Caco-2 (cell line): ENCODE data around the gene SASH3. TPM values are rescaled to one million over a fixed set of nuclear protein-coding genes. Genes with fewer than 3 reads are reported as not detected.

Experiments
- BruUV-seq: library from RNA; stranded (reverse); fragments of 400-500 nt; replicated peaks from 2 replicates; lab custom pipeline; 2021; lab: Mats Ljungman, UMichigan
- CTCF ChIA-PET: fragments of 300-600 bp; sonication (Branson Sonifier 250); formaldehyde crosslinking; loops from one replicate; lab custom pipeline; 2022; ENCODE audit warnings: antibody characterized with exemption; lab: Charles Lee
- POLR2A ChIA-PET: fragments of 300-600 bp; sonication (Branson Sonifier 250); formaldehyde crosslinking; loops from one replicate; lab custom pipeline; 2022; ENCODE audit warnings: antibody characterized with exemption; lab: Charles Lee
- DNase-seq, 2 experiments: peaks; one replicate each; pipeline versions ENCODE4 v3.0.0 to v3.0.0-alpha.2; 2020 to 2022
- H3K27me3 ChIP-seq: replicated peaks from 2 replicates; pipeline ENCODE4 v1.6.0; 2011; ENCODE audit warnings: low read length; ENCODE audit not compliant: control insufficient read depth, insufficient read depth
- H3K36me3 ChIP-seq: 2 replicates; pipeline ENCODE4 v1.5.1; 2011; ENCODE audit warnings: low read length; ENCODE audit not compliant: control insufficient read depth, insufficient read depth
- H3K4me1 ChIP-seq: fragments of 250-450 bp; sonication (Bioruptor Pico); 2 replicates; pipeline ENCODE4 v1.5.1; 2020; ENCODE audit warnings: mild to moderate bottlenecking
- H3K4me3 ChIP-seq: 2 replicates; pipeline ENCODE4 v1.5.1; 2011; ENCODE audit warnings: low read depth, mild to moderate bottlenecking, control low read depth, low read length
- H3K9me3 ChIP-seq: fragments of 250-450 bp; sonication (Bioruptor Pico); 2 replicates; pipeline ENCODE4 v1.5.1; 2020; ENCODE audit warnings: mild to moderate bottlenecking, moderate library complexity
- H3K27ac Mint-ChIP-seq: one replicate; pipeline ENCODE4 v1.8.0; 2022; ENCODE audit warnings: mixed read lengths; ENCODE audit not compliant: unreplicated experiment
- H3K27me3 Mint-ChIP-seq: one replicate; pipeline ENCODE4 v1.8.0; 2022; ENCODE audit warnings: mixed read lengths; ENCODE audit not compliant: insufficient read depth, unreplicated experiment
- H3K36me3 Mint-ChIP-seq: one replicate; pipeline ENCODE4 v1.8.0; 2022; ENCODE audit warnings: mild to moderate bottlenecking, mixed read lengths; ENCODE audit not compliant: insufficient read depth, unreplicated experiment
- H3K4me1 Mint-ChIP-seq: one replicate; pipeline ENCODE4 v1.8.0; 2022; ENCODE audit warnings: low read depth, mixed read lengths; ENCODE audit not compliant: unreplicated experiment
- H3K4me3 Mint-ChIP-seq: one replicate; pipeline ENCODE4 v1.8.0; 2022; ENCODE audit warnings: mild to moderate bottlenecking, moderate library complexity, mixed read lengths; ENCODE audit not compliant: unreplicated experiment
- H3K9me3 Mint-ChIP-seq: one replicate; pipeline ENCODE4 v1.8.0; 2022; ENCODE audit warnings: mixed read lengths; ENCODE audit not compliant: unreplicated experiment
- intact Hi-C: fragments of 100-400 bp; cut with micrococcal nuclease; formaldehyde crosslinking; loops from one replicate; pipeline ENCODE4 v1.10.0; 2022; ENCODE audit not compliant: unreplicated experiment
- total RNA-seq: library from RNA; stranded (reverse); gene quantifications from 2 replicates; pipeline ENCODE4 v1.2.3, GENCODE V29; 2022
- TF ChIP-seq, protein P1 (sequence below), 2 experiments: fragments of 200-600 bp in 1 of 2; IDR thresholded peaks; 1 replicate in 1 of 2; 2 replicates in 1 of 2; pipeline versions ENCODE4 v1.5.1 to v1.8.0; 2011 to 2022; ENCODE audit warnings: antibody characterized with exemption in 1 of 2, control low read depth in 1 of 2, inconsistent platforms in 1 of 2, low read depth in 1 of 2, low read length in 1 of 2, mild to moderate bottlenecking in 1 of 2, moderate library complexity in 1 of 2; ENCODE audit not compliant: insufficient read depth in 1 of 2, severe bottlenecking in 1 of 2, unreplicated experiment in 1 of 2

SASH3 gene
- total RNA-seq, 1 experiment from 2014 or later = not detected

- intact Hi-C loops = loop anchor here (2.0 to 10.0 kb wide), 2 partner anchors 188 to 214 kb away; no protein-coding TSS in a partner anchor
- no peak overlapping the region for H3K27ac Mint-ChIP-seq
Observed at GRCh38 chrX:129823115-129823514, 43.4 kb downstream of the SASH3 start.

GRCh38 chrX:129823522-129823921 is 43.8 kb downstream of the SASH3 start:
- Mint-ChIP-seq H3K27me3 (no peaks in the 10 kb centered on the region), H3K27ac (no peak overlapping the region), H3K36me3 (peaks cover 25% of the 10 kb centered on the region), H3K4me3 (no peak overlapping the region), H3K9me3 (no peaks in the 10 kb centered on the region), H3K4me1 (peaks cover 6% of the 10 kb centered on the region)
- Histone ChIP-seq H3K4me1 (no peaks in the 10 kb centered on the region), H3K27me3 (no peaks in the 10 kb centered on the region), H3K4me3 (no peak overlapping the region), H3K9me3 (no peaks in the 10 kb centered on the region), H3K36me3 (no peaks in the 10 kb centered on the region; the same call in 1 of the 2 replicates)
- no TSS peak for BruUV-seq
- CTCF ChIA-PET = no interaction called here
- TF ChIP-seq, protein P1, sequence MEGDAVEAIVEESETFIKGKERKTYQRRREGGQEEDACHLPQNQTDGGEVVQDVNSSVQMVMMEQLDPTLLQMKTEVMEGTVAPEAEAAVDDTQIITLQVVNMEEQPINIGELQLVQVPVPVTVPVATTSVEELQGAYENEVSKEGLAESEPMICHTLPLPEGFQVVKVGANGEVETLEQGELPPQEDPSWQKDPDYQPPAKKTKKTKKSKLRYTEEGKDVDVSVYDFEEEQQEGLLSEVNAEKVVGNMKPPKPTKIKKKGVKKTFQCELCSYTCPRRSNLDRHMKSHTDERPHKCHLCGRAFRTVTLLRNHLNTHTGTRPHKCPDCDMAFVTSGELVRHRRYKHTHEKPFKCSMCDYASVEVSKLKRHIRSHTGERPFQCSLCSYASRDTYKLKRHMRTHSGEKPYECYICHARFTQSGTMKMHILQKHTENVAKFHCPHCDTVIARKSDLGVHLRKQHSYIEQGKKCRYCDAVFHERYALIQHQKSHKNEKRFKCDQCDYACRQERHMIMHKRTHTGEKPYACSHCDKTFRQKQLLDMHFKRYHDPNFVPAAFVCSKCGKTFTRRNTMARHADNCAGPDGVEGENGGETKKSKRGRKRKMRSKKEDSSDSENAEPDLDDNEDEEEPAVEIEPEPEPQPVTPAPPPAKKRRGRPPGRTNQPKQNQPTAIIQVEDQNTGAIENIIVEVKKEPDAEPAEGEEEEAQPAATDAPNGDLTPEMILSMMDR (IDR thresholded peaks at IDR 0.05; ENCODE audit: insufficient read depth in 1 of 2, low read depth in 1 of 2, low read length in 1 of 2, severe bottlenecking in 1 of 2, unreplicated experiment in 1 of 2) = peak in 1 of 2 experiments; percentile 4
- no peak for DNase-seq
- intact Hi-C loops = loop anchor here (2.0 to 10.0 kb wide), 2 partner anchors 189 to 215 kb away; no protein-coding TSS in a partner anchor
- POLR2A ChIA-PET = no interaction called here

More at GRCh38 chrX:129823115-129823514, 43.4 kb downstream of the SASH3 start:
- Mint-ChIP-seq H3K4me3 (no peak overlapping the region), H3K27me3 (no peaks in the 10 kb centered on the region), H3K4me1 (peaks cover 6% of the 10 kb centered on the region), H3K9me3 (no peaks in the 10 kb centered on the region), H3K36me3 (peaks cover 24% of the 10 kb centered on the region)
- BruUV-seq = TSS peak; percentile 22
- Histone ChIP-seq H3K4me1 (no peaks in the 10 kb centered on the region), H3K4me3 (no peak overlapping the region), H3K27me3 (no peaks in the 10 kb centered on the region), H3K9me3 (no peaks in the 10 kb centered on the region), H3K36me3 (no peaks in the 10 kb centered on the region; the same call in 1 of the 2 replicates)
- POLR2A ChIA-PET = no interaction called here
- CTCF ChIA-PET = no interaction called here
- TF ChIP-seq, protein P1 (IDR thresholded peaks at IDR 0.05; ENCODE audit: insufficient read depth in 1 of 2, low read depth in 1 of 2, low read length in 1 of 2, severe bottlenecking in 1 of 2, unreplicated experiment in 1 of 2) = peak; percentile 41 to 54
- DNase-seq = peak; percentile 32 to 45

GRCh38 chrX:129824620-129825019 is 44.9 kb downstream of the SASH3 start:
- no peaks in the 10 kb centered on the region for H3K9me3 Mint-ChIP-seq
- H3K9me3 ChIP-seq = no peaks in the 10 kb centered on the region
- peaks cover 30% of the 10 kb centered on the region for H3K36me3 Mint-ChIP-seq
- POLR2A ChIA-PET = no interaction called here
- H3K27me3 Mint-ChIP-seq = no peaks in the 10 kb centered on the region
- TF ChIP-seq, protein P1 (IDR thresholded peaks at IDR 0.05; ENCODE audit: insufficient read depth in 1 of 2, low read depth in 1 of 2, low read length in 1 of 2, severe bottlenecking in 1 of 2, unreplicated experiment in 1 of 2) = no peak
- no peak overlapping the region for H3K4me3 ChIP-seq
- CTCF ChIA-PET = no interaction called here
- no peaks in the 10 kb centered on the region for H3K27me3 ChIP-seq
- H3K4me1 Mint-ChIP-seq = peaks cover 6% of the 10 kb centered on the region
- intact Hi-C loops = loop anchor here (10.0 kb wide), 1 partner anchor 190 kb away; no protein-coding TSS in a partner anchor
- no peaks in the 10 kb centered on the region for H3K4me1 ChIP-seq
- H3K4me3 Mint-ChIP-seq = no peak overlapping the region
- no peak overlapping the region for H3K27ac Mint-ChIP-seq
- H3K36me3 ChIP-seq = no peaks in the 10 kb centered on the region; the same call in 1 of the 2 replicates
- BruUV-seq = no TSS peak
- DNase-seq = no peak
